ENCODE data around the gene SDCBP2.

The SDCBP2 gene

GRCh38 chr20:1327241-1327653 lies 1.7 kb downstream of the SDCBP2 start:
- peak; percentile 75 for DNase-seq (ENCODE audit: low spot score)
- H3K27ac ChIP-seq, result peak overlapping the region; percentile 97 to 99
- H3K4me3 ChIP-seq, result no peak overlapping the region
- TF ChIP-seq, protein P1, sequence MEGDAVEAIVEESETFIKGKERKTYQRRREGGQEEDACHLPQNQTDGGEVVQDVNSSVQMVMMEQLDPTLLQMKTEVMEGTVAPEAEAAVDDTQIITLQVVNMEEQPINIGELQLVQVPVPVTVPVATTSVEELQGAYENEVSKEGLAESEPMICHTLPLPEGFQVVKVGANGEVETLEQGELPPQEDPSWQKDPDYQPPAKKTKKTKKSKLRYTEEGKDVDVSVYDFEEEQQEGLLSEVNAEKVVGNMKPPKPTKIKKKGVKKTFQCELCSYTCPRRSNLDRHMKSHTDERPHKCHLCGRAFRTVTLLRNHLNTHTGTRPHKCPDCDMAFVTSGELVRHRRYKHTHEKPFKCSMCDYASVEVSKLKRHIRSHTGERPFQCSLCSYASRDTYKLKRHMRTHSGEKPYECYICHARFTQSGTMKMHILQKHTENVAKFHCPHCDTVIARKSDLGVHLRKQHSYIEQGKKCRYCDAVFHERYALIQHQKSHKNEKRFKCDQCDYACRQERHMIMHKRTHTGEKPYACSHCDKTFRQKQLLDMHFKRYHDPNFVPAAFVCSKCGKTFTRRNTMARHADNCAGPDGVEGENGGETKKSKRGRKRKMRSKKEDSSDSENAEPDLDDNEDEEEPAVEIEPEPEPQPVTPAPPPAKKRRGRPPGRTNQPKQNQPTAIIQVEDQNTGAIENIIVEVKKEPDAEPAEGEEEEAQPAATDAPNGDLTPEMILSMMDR (IDR thresholded peaks at IDR 0.05), result no peak

GRCh38 chr20:1326031-1326930 lies 2.7 kb downstream of the SDCBP2 start:
- peak; percentile 38 for DNase-seq (ENCODE audit: low spot score)
- Histone ChIP-seq H3K4me3 (peak overlapping the region; percentile 96), H3K27ac (peak overlapping the region; percentile 97 to 99)
- TF ChIP-seq, protein P1 (IDR thresholded peaks at IDR 0.05), result no peak

- peak; percentile 98 for DNase-seq (ENCODE audit: low spot score)
- TF ChIP-seq, protein P1 (IDR thresholded peaks at IDR 0.05), result no peak
- Histone ChIP-seq H3K27ac (peak overlapping the region; percentile 97 to 99), H3K4me3 (peak overlapping the region; percentile 96)
These were observed 3.5 kb downstream of the SDCBP2 start for GRCh38 chr20:1325173-1326030.

DNA sequence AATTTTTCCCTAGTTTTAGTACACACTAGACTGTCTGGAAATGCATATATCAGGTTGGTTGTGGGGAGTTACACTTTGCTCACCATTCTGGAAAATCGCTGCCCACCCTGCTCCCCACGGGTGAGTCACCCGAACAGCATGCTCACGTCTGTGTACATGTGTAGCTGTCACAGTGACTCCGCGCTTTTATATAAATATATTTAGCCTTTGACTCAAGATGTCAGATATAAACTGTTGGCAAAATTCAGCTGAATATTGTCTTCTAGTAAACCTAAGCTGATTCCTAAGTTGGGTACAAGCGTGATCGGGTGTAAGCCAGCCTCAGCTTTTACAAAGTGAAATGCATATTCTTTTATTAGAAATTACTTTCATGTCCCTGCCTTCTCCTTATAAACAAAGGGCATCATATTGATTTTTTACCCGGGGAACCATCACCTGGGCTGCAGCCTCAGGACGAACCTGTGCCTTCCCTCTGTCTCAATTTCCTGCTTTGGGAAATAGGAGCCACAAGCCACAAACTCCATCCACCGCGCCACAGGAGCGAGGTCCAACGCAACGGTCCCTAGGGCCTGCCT lies 4.3 kb downstream of the SDCBP2 start:
- DNase-seq (ENCODE audit: low spot score), result peak; percentile 73
- H3K27ac ChIP-seq, result peak overlapping the region; percentile 97 to 99

DNA sequence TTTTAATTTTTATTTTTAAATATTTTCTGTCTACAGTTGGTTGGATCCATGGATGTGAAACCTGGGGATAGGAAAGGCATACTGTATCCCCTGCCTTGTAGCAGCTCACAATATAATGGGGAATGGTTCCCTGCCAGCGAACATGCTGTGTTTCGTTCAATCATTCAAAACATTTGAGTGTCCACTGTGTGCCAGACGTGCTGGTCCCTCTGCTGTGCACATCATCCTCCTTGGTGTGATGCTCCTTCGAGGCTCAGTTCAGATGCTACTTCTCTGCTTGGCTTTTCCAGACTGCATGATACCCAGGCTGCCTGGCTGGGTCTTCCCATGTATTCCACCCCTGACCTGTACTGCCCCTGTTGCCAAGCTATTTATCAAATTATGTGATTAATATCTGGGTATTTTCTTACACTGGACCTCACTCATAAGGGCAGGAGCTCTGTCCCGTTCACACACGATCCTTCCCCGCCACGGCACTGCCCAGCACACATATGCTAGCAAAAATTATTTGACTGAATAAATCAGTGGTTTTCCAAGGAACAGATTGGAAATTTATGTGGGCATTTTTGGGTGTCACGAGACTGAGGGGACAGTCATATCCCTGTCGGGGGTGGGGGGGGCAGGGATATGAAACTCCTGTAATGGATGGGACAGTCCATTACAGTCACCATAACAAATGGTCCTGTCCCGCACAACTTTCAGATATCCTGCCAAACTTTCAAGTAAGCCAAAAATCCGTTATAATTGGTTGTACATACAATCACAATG lies 4.9 kb downstream of the SDCBP2 start:
- TF ChIP-seq, protein P1 (IDR thresholded peaks at IDR 0.05), result no peak
- peak; percentile 71 for DNase-seq (ENCODE audit: low spot score)
- Histone ChIP-seq H3K27ac (peak overlapping the region in 1 of 2 donors; percentile 99), H3K4me3 (peak overlapping the region; percentile 96)

More for the DNA sequence above, 4.3 kb downstream of the SDCBP2 start:
- TF ChIP-seq, protein P1 (IDR thresholded peaks at IDR 0.05), result no peak
- H3K4me3 ChIP-seq, result peak overlapping the region; percentile 96

- H3K4me3 ChIP-seq, result no peak overlapping the region
- H3K27ac ChIP-seq, result peak overlapping the region in 1 of 2 donors; percentile 68
- TF ChIP-seq, protein P1 (IDR thresholded peaks at IDR 0.05), result no peak
- DNase-seq (ENCODE audit: low spot score), result peak; percentile 62
These were observed 5.7 kb downstream of the SDCBP2 start for GRCh38 chr20:1323256-1323655.
